Transverse colon (tissue), 4 donors: ENCODE results near the gene APOLD1. TPM values are rescaled to one million over a fixed set of nuclear protein-coding genes. Genes with fewer than 3 reads are reported as not detected.

Experiments
- DNase-seq: peaks from one replicate; pipeline ENCODE4 v3.0.0-alpha.2; 2019
- H3K27ac ChIP-seq, 4 donors: fragments of 200-600 bp; sonication (generic); 2 replicates each; pipeline ENCODE4 v1.5.1; 2016 to 2018; ENCODE audit warnings: inconsistent platforms in 4 of 4
- H3K27me3 ChIP-seq: fragments of 200-600 bp; sonication (generic); 2 replicates; pipeline ENCODE4 v1.5.1; 2017; ENCODE audit warnings: inconsistent platforms
- H3K36me3 ChIP-seq, 4 donors: fragments of 200-600 bp; sonication (generic); 2 replicates each; pipeline ENCODE4 v1.5.1; 2017 to 2019; ENCODE audit warnings: inconsistent platforms in 4 of 4
- H3K4me1 ChIP-seq, 4 donors: fragments of 200-600 bp; sonication (generic); 2 replicates each; pipeline ENCODE4 v1.5.1; 2017 to 2020; ENCODE audit warnings: inconsistent platforms in 4 of 4
- H3K4me3 ChIP-seq, 4 donors: fragments of 200-600 bp; sonication (generic); 1 replicate in 1 of 4; 2 replicates in 3 of 4; pipeline versions ENCODE4 v1.5.1 to v1.6.1; 2017 to 2019; ENCODE audit warnings: inconsistent platforms in 4 of 4
- H3K9me3 ChIP-seq, 2 donors: fragments of 200-600 bp; sonication (generic); 2 replicates each; pipeline ENCODE4 v1.5.1; 2017 to 2019; ENCODE audit warnings: inconsistent platforms in 2 of 2
- EP300 ChIP-seq: sonication (generic); formaldehyde crosslinking; IDR thresholded peaks from one replicate; pipeline ENCODE4 v1.6.1; 2017; ENCODE audit warnings: antibody characterized with exemption, low read depth
- POLR2A ChIP-seq: fragments of 450-650 bp; IDR thresholded peaks from one replicate; pipeline ENCODE4 v1.6.1; 2016; ENCODE audit warnings: antibody characterized with exemption, mild to moderate bottlenecking, moderate library complexity
- POLR2AphosphoS5 ChIP-seq, 3 donors: sonication (generic); formaldehyde crosslinking; IDR thresholded peaks; one replicate each; pipeline ENCODE4 v1.6.1; 2016; ENCODE audit warnings: antibody characterized with exemption in 3 of 3
- WGBS, 2 donors: methylation state at CpG; one replicate each; pipeline ENCODE4 v1.1.5; 2018; ENCODE audit warnings: low coverage in 1 of 2; 5-methylcytosine and 5-hydroxymethylcytosine counted together
- in situ Hi-C, 4 donors: fragments of 200-750 bp; cut with MboI; loops; one replicate each; pipeline versions ENCODE4 v1.15.0 to v1.15.1; 2017; ENCODE audit warnings: low sequenced_read_pairs in 3 of 4, low pct_ligation_motif_present in 1 of 4, low pct_unique_long_range_greater_than_20kb in 1 of 4
- intact Hi-C: fragments of 100-400 bp; cut with DNase I; formaldehyde crosslinking; loops from one replicate; pipeline ENCODE4 v1.15.1; 2023; ENCODE audit warnings: low total_unique reads
- total RNA-seq, 4 donors: library from RNA; depleted of rRNA; stranded (reverse); fragments of >200 nt; gene quantifications; one replicate each; pipeline ENCODE4 v1.1.0, GENCODE V29; 2016
- TF ChIP-seq, protein P1 (sequence below), 5 experiments: fragments of 200-600 bp in 3 of 5; fragments of 450-650 bp in 2 of 5; sonication (generic) in 3 of 5; IDR thresholded peaks; 1 replicate in 2 of 5; 2 replicates in 3 of 5; pipeline ENCODE4 v1.5.1; 2016 to 2017; ENCODE audit warnings: antibody characterized with exemption in 5 of 5, inconsistent platforms in 3 of 5, mild to moderate bottlenecking in 2 of 5, moderate library complexity in 1 of 5

Gene APOLD1
- total RNA-seq, 4 donors from 2014 or later, result 3.0 to 11.3 (median 7.7) TPM

DNA sequence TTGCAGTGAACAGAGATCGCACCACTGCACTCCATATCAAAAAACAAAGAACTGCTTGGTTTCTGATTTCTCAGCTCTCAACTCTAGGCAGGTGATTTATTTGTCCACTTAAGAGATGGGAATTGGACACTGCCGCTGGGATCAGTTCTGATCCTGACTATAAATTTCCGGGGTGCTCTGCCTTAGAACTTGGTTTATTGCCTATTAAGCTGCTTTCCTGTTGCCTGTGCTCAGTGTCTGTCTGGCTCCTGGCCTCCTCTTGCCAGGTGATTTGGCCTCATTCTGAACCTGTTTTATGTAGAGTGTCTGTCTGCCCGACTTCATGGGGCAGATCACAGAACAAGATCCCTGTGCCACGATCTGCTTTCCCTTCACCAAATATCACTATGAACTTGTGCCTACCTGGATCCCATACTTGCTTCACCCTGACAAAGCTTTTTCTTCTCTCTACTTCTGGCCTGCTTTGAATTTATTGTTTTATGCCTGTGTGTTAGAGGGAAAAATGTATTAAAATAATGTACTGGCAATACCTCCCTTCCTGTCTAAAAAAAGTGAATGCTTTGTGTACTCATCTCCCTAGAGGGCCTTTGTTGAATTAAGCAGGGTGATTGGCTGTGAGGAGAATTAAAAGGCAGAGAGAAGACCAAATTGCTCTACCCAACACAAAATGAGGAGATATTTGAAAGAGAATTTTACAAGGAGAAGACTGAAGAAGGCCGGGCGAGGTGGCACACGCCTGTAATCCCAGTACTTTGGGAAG is 40.7 kb upstream of the APOLD1 start:
- DNase-seq, result peak; percentile 29
- in situ Hi-C loops (no loop called here), intact Hi-C loops (no loop called here)
- no peak overlapping the region for H3K4me3 ChIP-seq
- H3K27me3 ChIP-seq, result no peaks in the 10 kb centered on the region
- no peaks in the 10 kb centered on the region for H3K36me3 ChIP-seq
- peaks cover 6 to 27% (median 10%) of the 10 kb centered on the region in 4 donors for H3K4me1 ChIP-seq
- TF ChIP-seq, protein P1, sequence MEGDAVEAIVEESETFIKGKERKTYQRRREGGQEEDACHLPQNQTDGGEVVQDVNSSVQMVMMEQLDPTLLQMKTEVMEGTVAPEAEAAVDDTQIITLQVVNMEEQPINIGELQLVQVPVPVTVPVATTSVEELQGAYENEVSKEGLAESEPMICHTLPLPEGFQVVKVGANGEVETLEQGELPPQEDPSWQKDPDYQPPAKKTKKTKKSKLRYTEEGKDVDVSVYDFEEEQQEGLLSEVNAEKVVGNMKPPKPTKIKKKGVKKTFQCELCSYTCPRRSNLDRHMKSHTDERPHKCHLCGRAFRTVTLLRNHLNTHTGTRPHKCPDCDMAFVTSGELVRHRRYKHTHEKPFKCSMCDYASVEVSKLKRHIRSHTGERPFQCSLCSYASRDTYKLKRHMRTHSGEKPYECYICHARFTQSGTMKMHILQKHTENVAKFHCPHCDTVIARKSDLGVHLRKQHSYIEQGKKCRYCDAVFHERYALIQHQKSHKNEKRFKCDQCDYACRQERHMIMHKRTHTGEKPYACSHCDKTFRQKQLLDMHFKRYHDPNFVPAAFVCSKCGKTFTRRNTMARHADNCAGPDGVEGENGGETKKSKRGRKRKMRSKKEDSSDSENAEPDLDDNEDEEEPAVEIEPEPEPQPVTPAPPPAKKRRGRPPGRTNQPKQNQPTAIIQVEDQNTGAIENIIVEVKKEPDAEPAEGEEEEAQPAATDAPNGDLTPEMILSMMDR (IDR thresholded peaks at IDR 0.05), result no peak
- TF ChIP-seq POLR2AphosphoS5 (IDR thresholded peaks at IDR 0.05), result peak in 1 of 3 donors; percentile 25
- no peak for TF ChIP-seq EP300
- no peak for TF ChIP-seq POLR2A
- WGBS, 2 donors, result 51 to 69% methylated on average over 6 to 8 of the region's 8 CpGs
- H3K9me3 ChIP-seq, result no peaks in the 10 kb centered on the region
- H3K27ac ChIP-seq, result peak overlapping the region; percentile 52 to 70 (median 66)

DNA sequence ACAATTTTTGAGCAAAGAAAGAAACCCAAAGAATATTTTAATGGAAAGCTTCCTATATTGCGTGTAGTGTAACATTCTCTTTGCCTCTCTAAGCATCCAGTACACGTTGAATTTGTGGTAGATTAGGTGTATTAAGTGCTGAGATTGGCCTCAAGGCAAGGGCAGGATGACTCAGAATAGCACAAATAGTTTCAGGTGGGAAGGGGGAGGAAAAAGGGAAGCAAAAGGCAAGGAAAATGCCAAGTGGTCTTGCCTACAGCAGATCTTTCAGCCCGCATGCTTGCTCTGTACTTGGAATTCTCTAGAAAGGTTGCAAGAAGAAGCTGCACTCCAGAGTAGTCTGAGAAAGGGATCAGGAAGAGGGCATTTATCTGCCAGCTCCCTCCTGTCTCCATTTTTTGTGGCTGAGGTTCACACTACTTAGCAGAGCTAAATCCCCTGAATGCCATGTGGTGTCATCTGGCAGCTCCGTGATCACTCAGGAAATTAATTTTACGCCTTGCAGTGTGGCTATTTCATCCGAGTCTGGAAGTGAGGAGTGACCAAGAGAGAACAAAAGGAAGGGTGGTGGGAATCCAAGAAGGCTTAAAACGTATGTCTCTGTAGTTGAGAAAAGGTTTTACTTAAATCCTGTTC is 39.8 kb upstream of the APOLD1 start:
- DNase-seq, result no peak
- TF ChIP-seq, protein P1 (IDR thresholded peaks at IDR 0.05), result no peak
- TF ChIP-seq POLR2AphosphoS5 (IDR thresholded peaks at IDR 0.05), result no peak
- TF ChIP-seq POLR2A, result no peak
- no peak for TF ChIP-seq EP300
- Histone ChIP-seq H3K4me3 (no peak overlapping the region), H3K9me3 (no peaks in the 10 kb centered on the region), H3K27me3 (no peaks in the 10 kb centered on the region), H3K4me1 (peaks cover 6 to 27% (median 10%) of the 10 kb centered on the region in 4 donors), H3K27ac (peak overlapping the region in 3 of 4 donors; percentile 66 to 70 (median 67)), H3K36me3 (no peaks in the 10 kb centered on the region)
- WGBS, 2 donors, result 88 to 91% methylated on average over 5 to 7 of the region's 7 CpGs
- in situ Hi-C loops, result no loop called here
- intact Hi-C loops, result no loop called here

DNA sequence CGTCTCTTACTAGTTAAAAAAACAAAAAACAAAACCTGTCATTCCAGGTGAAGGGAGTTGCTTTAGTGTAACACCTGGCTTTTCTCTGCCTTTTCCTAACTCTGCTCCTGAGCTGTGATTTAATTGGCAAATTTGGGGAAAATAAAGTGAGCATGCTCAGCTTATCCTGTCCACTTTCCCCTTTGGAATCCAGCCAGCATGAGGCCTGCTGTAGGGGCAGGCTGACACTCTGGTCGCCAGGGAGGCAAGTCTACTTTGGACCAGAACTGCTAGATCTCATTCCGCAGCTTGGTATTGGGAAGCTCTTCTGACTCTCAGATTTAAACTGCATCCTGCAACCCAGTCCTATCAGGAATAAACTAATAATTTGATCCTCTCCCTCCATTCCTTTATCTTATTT is 38.2 kb upstream of the APOLD1 start:
- Histone ChIP-seq H3K4me1 (peaks cover 0 to 14% (median 10%) of the 10 kb centered on the region in 4 donors), H3K36me3 (no peaks in the 10 kb centered on the region), H3K9me3 (no peaks in the 10 kb centered on the region), H3K27me3 (no peaks in the 10 kb centered on the region), H3K27ac (no peak overlapping the region), H3K4me3 (no peak overlapping the region)
- no peak for DNase-seq
- 62 to 74% methylated on average over 3 of the region's 3 CpGs for WGBS, 2 donors
- in situ Hi-C loops, result no loop called here
- TF ChIP-seq, protein P1 (IDR thresholded peaks at IDR 0.05), result no peak
- TF ChIP-seq POLR2A (no peak), EP300 (no peak), POLR2AphosphoS5 (IDR thresholded peaks at IDR 0.05) (no peak)
- intact Hi-C loops, result no loop called here

DNA sequence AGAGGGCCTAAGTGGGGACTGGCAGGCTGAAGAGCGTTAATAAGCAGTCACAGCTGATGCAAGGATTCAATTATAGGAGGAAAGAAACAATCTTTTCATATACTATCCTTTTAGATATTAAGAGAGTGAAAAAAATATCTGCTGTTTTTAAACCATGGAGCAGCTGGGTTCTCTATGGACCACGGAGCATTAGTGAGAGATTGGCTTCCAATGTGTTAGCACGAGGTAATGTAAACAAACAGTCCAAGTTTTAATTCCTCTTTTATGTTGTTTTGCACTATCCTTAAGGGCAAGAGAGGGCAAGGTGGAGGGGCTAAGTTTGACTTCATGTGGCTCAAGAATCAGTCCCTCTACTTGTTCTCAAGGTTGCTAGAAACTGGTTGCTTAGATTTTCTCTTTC is 37.4 kb upstream of the APOLD1 start:
- TF ChIP-seq POLR2AphosphoS5 (IDR thresholded peaks at IDR 0.05) (no peak), POLR2A (no peak), EP300 (no peak)
- TF ChIP-seq, protein P1 (IDR thresholded peaks at IDR 0.05), result no peak

More for the DNA sequence above, 37.4 kb upstream of the APOLD1 start:
- Histone ChIP-seq H3K27ac (no peak overlapping the region), H3K27me3 (no peaks in the 10 kb centered on the region), H3K36me3 (no peaks in the 10 kb centered on the region), H3K4me3 (no peak overlapping the region), H3K9me3 (no peaks in the 10 kb centered on the region), H3K4me1 (peaks cover 0 to 14% (median 10%) of the 10 kb centered on the region in 4 donors)
- in situ Hi-C loops (no loop called here), intact Hi-C loops (no loop called here)
- 44 to 55% methylated on average over 3 of the region's 3 CpGs for WGBS, 2 donors
- DNase-seq, result no peak
